Lung (tissue), 12 donors: Measurements from ENCODE around the gene ARHGAP42. TPM values are rescaled to one million over a fixed set of nuclear protein-coding genes. Genes with fewer than 3 reads are reported as not detected.
A peak's percentile ranks its signal among the peaks of the same experiment; 100 is the strongest.

Experiments used
- ATAC-seq: fragments of 200-7000 bp; cut with Tn5 transposase; one replicate; pipeline ENCODE4 v1.9.1; 2020; ENCODE audit warnings: moderate number of reproducible peaks; ENCODE audit not compliant: insufficient read depth, low FRiP score
- DNase-seq, 3 donors: peaks; one replicate each; pipeline ENCODE4 v3.0.0-alpha.2; 2013 to 2017
- H3K27ac ChIP-seq, 2 donors: one replicate each; pipeline ENCODE4 v1.5.1; 2013; ENCODE audit warnings: mild to moderate bottlenecking in 2 of 2, moderate library complexity in 2 of 2, control low read depth in 1 of 2, inconsistent platforms in 1 of 2, low read depth in 1 of 2, low read length in 1 of 2
- H3K27me3 ChIP-seq, 3 donors: one replicate each; pipeline ENCODE4 v1.5.1; 2013; ENCODE audit warnings: low read length in 2 of 3; ENCODE audit not compliant: control insufficient read depth in 3 of 3, insufficient read depth in 3 of 3
- H3K36me3 ChIP-seq, 4 donors: one replicate each; pipeline ENCODE4 v1.5.1; 2013; ENCODE audit warnings: low read length in 4 of 4, mild to moderate bottlenecking in 1 of 4, moderate library complexity in 1 of 4; ENCODE audit not compliant: control insufficient read depth in 4 of 4, insufficient read depth in 4 of 4
- H3K4me1 ChIP-seq, 5 donors: one replicate each; pipeline ENCODE4 v1.5.1; 2013; ENCODE audit warnings: low read length in 5 of 5, mild to moderate bottlenecking in 2 of 5, moderate library complexity in 1 of 5; ENCODE audit not compliant: control insufficient read depth in 5 of 5, insufficient read depth in 5 of 5
- H3K4me3 ChIP-seq: one replicate; pipeline ENCODE4 v1.5.1; 2013; ENCODE audit warnings: mild to moderate bottlenecking, control low read depth, moderate library complexity
- H3K9ac ChIP-seq, 2 donors: one replicate each; pipeline ENCODE4 v1.5.1; 2013; ENCODE audit warnings: low read length in 2 of 2, control low read depth in 1 of 2; ENCODE audit not compliant: insufficient read depth in 1 of 2
- H3K9me3 ChIP-seq, 4 donors: one replicate each; pipeline ENCODE4 v1.5.1; 2013; ENCODE audit warnings: low read length in 3 of 4, mild to moderate bottlenecking in 1 of 4, moderate library complexity in 1 of 4; ENCODE audit not compliant: control insufficient read depth in 4 of 4, insufficient read depth in 3 of 4
- CTCF ChIP-seq: IDR thresholded peaks from 2 replicates; pipeline ENCODE4 v1.5.1; 2012; ENCODE audit warnings: mild to moderate bottlenecking; ENCODE audit errors: control extremely low read depth, extremely low read depth
- WGBS, 2 donors: extraction: QIAGEN DNeasy Blood & Tissue Kit; methylation state at CpG; one replicate each; pipeline ENCODE4 v1.1.7; 2013; 5-methylcytosine and 5-hydroxymethylcytosine counted together
- polyA plus RNA-seq, 2 donors: library from polyadenylated mRNA; stranded (reverse); fragments of 200-250 nt; gene quantifications; one replicate each; pipeline ENCODE4 v1.2.1, GENCODE V29; 2013
- total RNA-seq, 2 donors: library from RNA; depleted of rRNA in 1 of 2; stranded (reverse); fragments of >200 nt in 1 of 2; gene quantifications; one replicate each; pipeline ENCODE4 v1.2.1, GENCODE V29; 2014 to 2021
- donor health status: control.
- donor health status: control.
- donor health status: Bipolar disorder and iron deficiency.
- donor health status: healthy.
- donor health status: DM: yes; HTN: yes; CAD: no.

Gene ARHGAP42
- total and polyA plus RNA-seq, 4 donors: 4.1 to 58.6 (median 10.3) TPM

- no peak for TF ChIP-seq CTCF
- ATAC-seq: no peak
- H3K4me3 ChIP-seq: no peak overlapping the region
- H3K27me3 ChIP-seq: no peaks in the 10 kb centered on the region
- peaks cover 0 to 11% (median under 1%) of the 10 kb centered on the region in 4 donors for H3K9me3 ChIP-seq
- WGBS, 2 donors: 74 to 83% methylated on average over 4 of the region's 4 CpGs
- DNase-seq: peak in 2 of 3 donors; percentile 76 to 78
- H3K36me3 ChIP-seq: peaks cover under 1 to 13% (median 4%) of the 10 kb centered on the region in 4 donors
- peaks cover 0 to 9% (median 0%) of the 10 kb centered on the region in 5 donors for H3K4me1 ChIP-seq
- no peak overlapping the region for H3K9ac ChIP-seq
- H3K27ac ChIP-seq: no peak overlapping the region
Measured at GRCh38 chr11:100970283-100971164, 283.4 kb downstream of the ARHGAP42 start.

- Histone ChIP-seq H3K4me1 (peaks cover 0 to 9% (median 0%) of the 10 kb centered on the region in 5 donors), H3K9me3 (peaks cover 0 to 11% (median under 1%) of the 10 kb centered on the region in 4 donors), H3K27ac (no peak overlapping the region), H3K27me3 (no peaks in the 10 kb centered on the region), H3K36me3 (peaks cover 4 to 23% (median 13%) of the 10 kb centered on the region in 4 donors), H3K9ac (no peak overlapping the region), H3K4me3 (no peak overlapping the region)
- TF ChIP-seq CTCF: no peak
- ATAC-seq (no peak), DNase-seq (peak; percentile 19 to 57 (median 39))
- 68 to 85% methylated on average over 6 of the region's 6 CpGs for WGBS, 2 donors
Measured at GRCh38 chr11:100972046-100972445, 285.0 kb downstream of the ARHGAP42 start.

GRCh38 chr11:100978442-100978841, 291.4 kb downstream of the ARHGAP42 start:
- Histone ChIP-seq H3K4me1 (no peaks in the 10 kb centered on the region), H3K27ac (no peak overlapping the region), H3K9ac (no peak overlapping the region), H3K36me3 (peaks cover 4 to 21% (median 15%) of the 10 kb centered on the region in 4 donors), H3K4me3 (no peak overlapping the region), H3K9me3 (no peaks in the 10 kb centered on the region), H3K27me3 (no peaks in the 10 kb centered on the region)
- TF ChIP-seq CTCF: no peak
- no peak for DNase-seq
- 72 to 78% methylated on average over 2 of the region's 2 CpGs for WGBS, 2 donors
- ATAC-seq: no peak
